GM12878 (cell line): ENCODE data around the gene FGF19. TPM values are rescaled to one million over a fixed set of nuclear protein-coding genes. Genes with fewer than 3 reads are reported as not detected.

Experiments
- ATAC-seq: fragments of 200-7000 bp; cut with Tn5 transposase; 3 replicates; pipeline ENCODE4 v1.9.1; 2020; ENCODE audit warnings: mild to moderate bottlenecking, moderate library complexity
- BruUV-seq: library from RNA; stranded (reverse); fragments of 400-500 nt; replicated peaks from 2 replicates; lab custom pipeline; 2021; lab: Mats Ljungman, UMichigan
- CTCF ChIA-PET: fragments of 300-600 bp; sonication (Branson Sonifier 250); formaldehyde crosslinking; extraction: SDS; loops from one replicate; lab custom pipeline; 2021; ENCODE audit warnings: inconsistent platforms; lab: Yijun Ruan, JAX
- POLR2A ChIA-PET: fragments of 350-600 bp; formaldehyde crosslinking; extraction: SDS; loops from one replicate; lab custom pipeline; 2021; ENCODE audit warnings: inconsistent platforms; lab: Charles Lee
- RAD21 ChIA-PET: fragments of 300-600 bp; sonication (Branson Sonifier 250); formaldehyde crosslinking; loops from one replicate; lab custom pipeline; 2023; ENCODE audit warnings: antibody characterized with exemption; ENCODE audit not compliant: unreplicated experiment; lab: Charles Lee
- SMC1A ChIA-PET: fragments of 300-600 bp; sonication (Branson Sonifier 250); formaldehyde crosslinking; loops from one replicate; lab custom pipeline; 2023; ENCODE audit not compliant: unreplicated experiment, uncharacterized antibody; lab: Charles Lee
- DNase-seq: peaks from one replicate; pipeline ENCODE4 v3.0.0-alpha.2; 2011; ENCODE audit warnings: low read depth, low spot score
- FAIRE-seq: peaks from 3 replicates; lab custom pipeline; 2011; peaks lifted over from hg19 to GRCh38; lab: Jason Lieb, UNC
- H2AFZ ChIP-seq: 2 replicates; pipeline ENCODE4 v1.6.0; 2011; ENCODE audit warnings: low read depth, low read length, control low read depth; ENCODE audit not compliant: control insufficient read depth
- H3K27ac ChIP-seq: 2 replicates; pipeline ENCODE4 v1.5.1; 2011; ENCODE audit warnings: control low read depth; ENCODE audit not compliant: control insufficient read depth, insufficient read depth
- H3K27me3 ChIP-seq, 2 experiments: replicated peaks in 1 of 2; 2 replicates each; pipeline versions ENCODE4 v1.6.0 to v1.6.1; 2011; ENCODE audit warnings: low read length in 1 of 2; ENCODE audit not compliant: control insufficient read depth in 2 of 2, insufficient read depth in 2 of 2
- H3K36me3 ChIP-seq, 2 experiments: 2 replicates each; pipeline ENCODE4 v1.5.1; 2011; ENCODE audit warnings: low read length in 1 of 2; ENCODE audit not compliant: control insufficient read depth in 2 of 2, insufficient read depth in 2 of 2
- H3K4me1 ChIP-seq: 2 replicates; pipeline ENCODE4 v1.6.1; 2011; ENCODE audit warnings: mild to moderate bottlenecking, low read length, moderate library complexity, mixed read lengths; ENCODE audit not compliant: control insufficient read depth, insufficient read depth
- H3K4me2 ChIP-seq: 2 replicates; pipeline ENCODE4 v1.6.0; 2011; ENCODE audit warnings: control low read depth; ENCODE audit not compliant: control insufficient read depth, insufficient read depth
- H3K4me3 ChIP-seq: fragments of 200-600 bp; sonication (generic); 2 replicates; pipeline ENCODE4 v1.5.1; 2016
- H3K79me2 ChIP-seq: 2 replicates; pipeline ENCODE4 v1.6.0; 2011; ENCODE audit warnings: low read length; ENCODE audit not compliant: control insufficient read depth, insufficient read depth
- H3K9ac ChIP-seq: 2 replicates; pipeline ENCODE4 v1.8.0; 2011; ENCODE audit warnings: low read length, control low read depth, mixed read lengths; ENCODE audit not compliant: control insufficient read depth, insufficient read depth
- H3K9me3 ChIP-seq: replicated peaks from 3 replicates; pipeline ENCODE4 v1.5.1; 2011; ENCODE audit warnings: mild to moderate bottlenecking, low read length; ENCODE audit not compliant: control insufficient read depth, insufficient read depth
- H4K20me1 ChIP-seq: 2 replicates; pipeline ENCODE4 v1.6.0; 2011; ENCODE audit not compliant: control insufficient read depth, insufficient read depth
- BMI1 ChIP-seq: fragments of 450-650 bp; IDR thresholded peaks from 2 replicates; pipeline ENCODE4 v1.6.1; 2016; ENCODE audit warnings: mild to moderate bottlenecking, moderate library complexity, borderline replicate concordance
- CREM ChIP-seq: IDR thresholded peaks from 2 replicates; pipeline ENCODE4 v1.6.1; 2014; ENCODE audit warnings: antibody characterized with exemption, low read depth
- ETV6 ChIP-seq, 2 experiments: fragments of 450-650 bp in 1 of 2; IDR thresholded peaks in 1 of 2; conservative IDR thresholded peaks in 1 of 2; 2 replicates each; pipeline ENCODE4 v1.6.1; 2014; ENCODE audit warnings: antibody characterized with exemption in 1 of 2, borderline replicate concordance in 1 of 2, low read depth in 1 of 2, mild to moderate bottlenecking in 1 of 2, moderate library complexity in 1 of 2
- FOS ChIP-seq: IDR thresholded peaks from 3 replicates; pipeline ENCODE4 v1.6.1; 2011; ENCODE audit warnings: borderline replicate concordance; ENCODE audit not compliant: insufficient read length; ENCODE audit errors: extremely low read depth
- FOXM1 ChIP-seq: IDR thresholded peaks from 2 replicates; pipeline ENCODE4 v1.6.1; 2012; ENCODE audit warnings: low read depth, mild to moderate bottlenecking, inconsistent platforms, low read length, moderate library complexity
- JUNB ChIP-seq: IDR thresholded peaks from 2 replicates; pipeline ENCODE4 v1.6.1; 2016; ENCODE audit warnings: antibody characterized with exemption, mild to moderate bottlenecking
- MTA2 ChIP-seq: fragments of 450-650 bp; IDR thresholded peaks from 2 replicates; pipeline ENCODE4 v1.6.1; 2016; ENCODE audit warnings: low read depth, mild to moderate bottlenecking, moderate library complexity
- NFIC ChIP-seq: IDR thresholded peaks from 2 replicates; pipeline ENCODE4 v1.6.1; 2012; ENCODE audit warnings: low read depth, mild to moderate bottlenecking, inconsistent platforms, low read length, moderate library complexity
- RCOR1 ChIP-seq: conservative IDR thresholded peaks from 2 replicates; pipeline ENCODE4 v1.6.1; 2012; ENCODE audit warnings: low read depth, low read length, improper control_type of control experiment
- SIX5 ChIP-seq: IDR thresholded peaks from 2 replicates; pipeline ENCODE4 v1.6.1; 2011; ENCODE audit warnings: mild to moderate bottlenecking, low read depth, low read length, moderate library complexity; ENCODE audit not compliant: severe bottlenecking
- SMAD1 ChIP-seq: fragments of 450-650 bp; IDR thresholded peaks from 2 replicates; pipeline ENCODE4 v1.6.1; 2018; ENCODE audit warnings: mild to moderate bottlenecking, low read depth; ENCODE audit not compliant: partially characterized antibody
- SMAD5 ChIP-seq: IDR thresholded peaks from 2 replicates; pipeline ENCODE4 v1.6.1; 2016; ENCODE audit warnings: antibody characterized with exemption, low read depth
- SMC3 ChIP-seq: IDR thresholded peaks from 2 replicates; pipeline ENCODE4 v1.6.1; 2011; ENCODE audit warnings: low read length, improper control_type of control experiment, borderline replicate concordance
- SP1 ChIP-seq: IDR thresholded peaks from one replicate; pipeline ENCODE4 v1.6.1; 2011; ENCODE audit warnings: low read depth, low read length
- SRF ChIP-seq, 2 experiments: IDR thresholded peaks; 2 replicates each; pipeline ENCODE4 v1.6.1; 2011; ENCODE audit warnings: low read depth in 2 of 2, low read length in 2 of 2, mild to moderate bottlenecking in 1 of 2, moderate library complexity in 1 of 2
- TCF3 ChIP-seq: IDR thresholded peaks from 2 replicates; pipeline ENCODE4 v1.6.1; 2012; ENCODE audit warnings: low read depth, mild to moderate bottlenecking, low read length, borderline replicate concordance; ENCODE audit not compliant: insufficient read depth
- WRNIP1 ChIP-seq: IDR thresholded peaks from 2 replicates; pipeline ENCODE4 v1.6.1; 2011; ENCODE audit warnings: low read depth, low read length, improper control_type of control experiment, borderline replicate concordance
- ZNF384 ChIP-seq: IDR thresholded peaks from 2 replicates; pipeline ENCODE4 v1.6.1; 2012; ENCODE audit warnings: low read depth, mild to moderate bottlenecking, low read length, improper control_type of control experiment, borderline replicate concordance
- WGBS: methylation state at CpG from one replicate; pipeline ENCODE4 v1.1.6; 2016; ENCODE audit warnings: low lambda C conversion rate; ENCODE audit not compliant: insufficient replicate concordance, insufficient coverage; ENCODE audit errors: missing lambda C conversion rate; 5-methylcytosine and 5-hydroxymethylcytosine counted together
- in situ Hi-C: fragments of 300-500 bp; cut with MboI; formaldehyde crosslinking; loops from 9 replicates; pipeline ENCODE4 v1.14.3; 2018; ENCODE audit warnings: mixed read lengths
- intact Hi-C: fragments of 100-400 bp; cut with micrococcal nuclease; formaldehyde crosslinking; loops from one replicate; pipeline ENCODE4 v1.14.2; 2022; ENCODE audit not compliant: unreplicated experiment
- polyA plus RNA-seq, 11 experiments: library from polyadenylated mRNA; depleted of rRNA in 4 of 11; unstranded in 6 of 11; stranded (reverse) in 5 of 11; fragments of >200 nt; fragmentation: Nextera tagmentation in 4 of 11; fragmentation: Illumina TruSeq in 1 of 11; extraction: Ambion mirVana in 4 of 11; extraction: Trizol in 1 of 11; gene quantifications; 1 replicate in 1 of 11; 2 replicates in 10 of 11; pipeline versions ENCODE4 v1.2.1 to v1.2.3, GENCODE V29; 2011 to 2016; ENCODE audit warnings: inconsistent platforms in 2 of 11, missing spikeins in 2 of 11, low read depth in 1 of 11
- total RNA-seq, 4 experiments: library from RNA; depleted of rRNA in 3 of 4; stranded (reverse); fragments of >200 nt in 3 of 4; fragmentation: Illumina TruSeq in 1 of 4; extraction: Trizol in 1 of 4; gene quantifications; 2 replicates each; pipeline versions ENCODE4 v1.2.1 to v1.2.3, GENCODE V29; 2013 to 2021
- TF ChIP-seq, protein P1 (sequence below): fragments of 450-650 bp; IDR thresholded peaks from 2 replicates; pipeline ENCODE4 v1.6.1; 2017; ENCODE audit warnings: mild to moderate bottlenecking, moderate library complexity
- TF ChIP-seq, protein P2 (sequence below): IDR thresholded peaks from 2 replicates; pipeline ENCODE4 v1.6.1; 2011; ENCODE audit warnings: low read depth, mild to moderate bottlenecking, low read length, moderate library complexity, borderline replicate concordance; ENCODE audit errors: extremely low read depth

FGF19 gene
- total and polyA plus RNA-seq, 10 of the 15 experiments (the other 5 are each of a cell fraction or from before 2014, with no cell fraction given): 0.08 TPM; not detected in 9

DNA sequence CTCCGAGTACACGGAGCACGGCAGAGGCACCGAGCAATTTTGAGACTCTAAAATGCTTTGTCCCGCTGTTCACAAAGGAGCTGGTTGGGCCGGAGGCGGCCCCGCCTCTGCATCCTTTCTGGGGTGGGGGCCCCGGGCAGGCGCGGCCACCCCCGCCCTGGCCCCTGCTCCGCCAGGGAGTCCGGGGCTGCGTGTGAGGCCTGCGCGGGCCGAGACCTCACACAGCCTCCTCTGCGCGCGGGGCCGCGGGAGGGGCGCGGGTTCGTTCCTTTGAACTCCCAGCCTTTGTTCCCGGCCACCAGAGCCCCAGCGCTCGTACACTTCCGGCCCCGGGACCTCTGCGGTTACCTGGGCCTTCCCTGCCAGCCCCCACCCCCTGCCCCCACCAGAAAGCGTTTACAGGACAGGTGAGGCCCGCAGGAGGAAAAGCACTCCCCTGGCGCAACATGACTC, 1.6 kb downstream of the FGF19 start:
- Histone ChIP-seq H3K9me3 (no peaks in the 10 kb centered on the region), H3K4me1 (no peaks in the 10 kb centered on the region; the same call in 1 of the 2 replicates), H3K79me2 (no peaks in the 10 kb centered on the region), H3K4me2 (no peak overlapping the region), H2AFZ (no peak overlapping the region), H4K20me1 (no peaks in the 10 kb centered on the region), H3K4me3 (no peak overlapping the region), H3K36me3 (no peaks in the 10 kb centered on the region), H3K27me3 (peaks cover 12 to 17% of the 10 kb centered on the region in 2 experiments), H3K27ac (no peak overlapping the region), H3K9ac (no peak overlapping the region)
- FAIRE-seq (no peak), DNase-seq (no peak), ATAC-seq (no peak)
- ChIA-PET RAD21 (no interaction called here), CTCF (no interaction called here), POLR2A (no interaction called here), SMC1A (no interaction called here)
- intact Hi-C loops: no loop called here
- in situ Hi-C loops: no loop called here
- WGBS: 32% methylated on average over 31 of the region's 35 CpGs
- TF ChIP-seq FOS (no peak), ZNF384 (no peak), NFIC (no peak), SRF (IDR thresholded peaks at IDR 0.05; ENCODE audit: low read depth in 2 of 2, low read length in 2 of 2) (no peak), BMI1 (no peak), ETV6 (conservative IDR thresholded peaks at IDR 0.05 in 1 of 2, IDR thresholded peaks at IDR 0.05 in 1 of 2; ENCODE audit: borderline replicate concordance in 1 of 2, low read depth in 1 of 2) (no peak), SMAD1 (no peak), SP1 (no peak), CREM (no peak), MTA2 (no peak), WRNIP1 (no peak), SMC3 (no peak), TCF3 (no peak), SMAD5 (no peak), JUNB (no peak), FOXM1 (no peak), SIX5 (no peak), RCOR1 (no peak)
- TF ChIP-seq, protein P1, sequence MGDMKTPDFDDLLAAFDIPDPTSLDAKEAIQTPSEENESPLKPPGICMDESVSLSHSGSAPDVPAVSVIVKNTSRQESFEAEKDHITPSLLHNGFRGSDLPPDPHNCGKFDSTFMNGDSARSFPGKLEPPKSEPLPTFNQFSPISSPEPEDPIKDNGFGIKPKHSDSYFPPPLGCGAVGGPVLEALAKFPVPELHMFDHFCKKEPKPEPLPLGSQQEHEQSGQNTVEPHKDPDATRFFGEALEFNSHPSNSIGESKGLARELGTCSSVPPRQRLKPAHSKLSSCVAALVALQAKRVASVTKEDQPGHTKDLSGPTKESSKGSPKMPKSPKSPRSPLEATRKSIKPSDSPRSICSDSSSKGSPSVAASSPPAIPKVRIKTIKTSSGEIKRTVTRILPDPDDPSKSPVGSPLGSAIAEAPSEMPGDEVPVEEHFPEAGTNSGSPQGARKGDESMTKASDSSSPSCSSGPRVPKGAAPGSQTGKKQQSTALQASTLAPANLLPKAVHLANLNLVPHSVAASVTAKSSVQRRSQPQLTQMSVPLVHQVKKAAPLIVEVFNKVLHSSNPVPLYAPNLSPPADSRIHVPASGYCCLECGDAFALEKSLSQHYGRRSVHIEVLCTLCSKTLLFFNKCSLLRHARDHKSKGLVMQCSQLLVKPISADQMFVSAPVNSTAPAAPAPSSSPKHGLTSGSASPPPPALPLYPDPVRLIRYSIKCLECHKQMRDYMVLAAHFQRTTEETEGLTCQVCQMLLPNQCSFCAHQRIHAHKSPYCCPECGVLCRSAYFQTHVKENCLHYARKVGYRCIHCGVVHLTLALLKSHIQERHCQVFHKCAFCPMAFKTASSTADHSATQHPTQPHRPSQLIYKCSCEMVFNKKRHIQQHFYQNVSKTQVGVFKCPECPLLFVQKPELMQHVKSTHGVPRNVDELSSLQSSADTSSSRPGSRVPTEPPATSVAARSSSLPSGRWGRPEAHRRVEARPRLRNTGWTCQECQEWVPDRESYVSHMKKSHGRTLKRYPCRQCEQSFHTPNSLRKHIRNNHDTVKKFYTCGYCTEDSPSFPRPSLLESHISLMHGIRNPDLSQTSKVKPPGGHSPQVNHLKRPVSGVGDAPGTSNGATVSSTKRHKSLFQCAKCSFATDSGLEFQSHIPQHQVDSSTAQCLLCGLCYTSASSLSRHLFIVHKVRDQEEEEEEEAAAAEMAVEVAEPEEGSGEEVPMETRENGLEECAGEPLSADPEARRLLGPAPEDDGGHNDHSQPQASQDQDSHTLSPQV: no peak
- TF ChIP-seq, protein P2, sequence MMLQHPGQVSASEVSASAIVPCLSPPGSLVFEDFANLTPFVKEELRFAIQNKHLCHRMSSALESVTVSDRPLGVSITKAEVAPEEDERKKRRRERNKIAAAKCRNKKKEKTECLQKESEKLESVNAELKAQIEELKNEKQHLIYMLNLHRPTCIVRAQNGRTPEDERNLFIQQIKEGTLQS: no peak
- no TSS peak for BruUV-seq
